ENCODE data around the gene HELZ. TPM values are rescaled to one million over a fixed set of nuclear protein-coding genes. Genes with fewer than 3 reads are reported as not detected.

HELZ gene
- total and polyA plus RNA-seq, 2 of the 8 experiments (the other 6 are each of a cell fraction or from before 2014, with no cell fraction given) = 10.0 to 48.7 TPM

DNA sequence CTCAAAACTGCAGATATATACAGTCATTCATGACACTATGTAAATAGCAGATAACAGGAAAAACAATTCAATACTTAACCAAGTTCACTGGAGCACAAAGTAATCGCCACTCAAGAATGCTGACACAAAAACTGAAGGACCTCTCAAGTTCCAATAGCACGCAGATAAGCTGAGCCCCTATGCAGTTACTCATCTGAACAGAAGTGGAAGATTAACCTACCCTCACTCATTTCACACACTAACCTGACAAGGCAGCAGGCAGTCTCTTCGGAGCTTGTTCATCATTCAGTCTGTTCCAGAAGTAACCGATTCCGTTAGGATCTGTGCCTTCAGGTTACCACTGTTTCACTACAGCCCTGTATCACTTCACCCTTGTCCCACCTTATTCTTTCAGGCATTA lies 6.0 kb downstream of the HELZ start (continued):
- TF ChIP-seq, protein P1, sequence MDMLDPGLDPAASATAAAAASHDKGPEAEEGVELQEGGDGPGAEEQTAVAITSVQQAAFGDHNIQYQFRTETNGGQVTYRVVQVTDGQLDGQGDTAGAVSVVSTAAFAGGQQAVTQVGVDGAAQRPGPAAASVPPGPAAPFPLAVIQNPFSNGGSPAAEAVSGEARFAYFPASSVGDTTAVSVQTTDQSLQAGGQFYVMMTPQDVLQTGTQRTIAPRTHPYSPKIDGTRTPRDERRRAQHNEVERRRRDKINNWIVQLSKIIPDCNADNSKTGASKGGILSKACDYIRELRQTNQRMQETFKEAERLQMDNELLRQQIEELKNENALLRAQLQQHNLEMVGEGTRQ (IDR thresholded peaks at IDR 0.05; ENCODE audit: low read length) = no peak
- TF ChIP-seq BCL11A (IDR thresholded peaks at IDR 0.05; ENCODE audit: low read depth in 2 of 2, low read length in 2 of 2) (no peak), KDM5A (IDR thresholded peaks at IDR 0.05; ENCODE audit: low read length) (no peak), TAF1 (IDR thresholded peaks at IDR 0.05; ENCODE audit: low read depth, low read length) (no peak), TCF12 (IDR thresholded peaks at IDR 0.05; ENCODE audit: low read depth, low read length) (no peak)
